ENCODE measurements around the gene FN1. TPM values are rescaled to one million over a fixed set of nuclear protein-coding genes. Genes with fewer than 3 reads are reported as not detected.

FN1 gene
- total RNA-seq, 2 donors from 2014 or later, result 115 to 315 TPM

- Histone ChIP-seq H3K27me3 (no peaks in the 10 kb centered on the region), H3K9ac (ENCODE audit: low read depth in 2 of 2, low read length in 2 of 2) (no peak overlapping the region), H3K27ac (no peak overlapping the region), H3K36me3 (no peaks in the 10 kb centered on the region), H3K4me1 (no peaks in the 10 kb centered on the region), H3K4me3 (no peak overlapping the region), H3K9me3 (no peaks in the 10 kb centered on the region)
- TF ChIP-seq CTCF (IDR thresholded peaks at IDR 0.05), result no peak
- intact Hi-C loops (cut with DNase I), result no loop called here
- DNase-seq, result no peak
These were observed 28.8 kb downstream of the FN1 start for GRCh38 chr2:215407061-215407460.

GRCh38 chr2:215405722-215406581 lies 29.9 kb downstream of the FN1 start:
- intact Hi-C loops (cut with DNase I), result no loop called here
- Histone ChIP-seq H3K9me3 (no peaks in the 10 kb centered on the region), H3K27ac (no peak overlapping the region), H3K9ac (ENCODE audit: low read depth in 2 of 2, low read length in 2 of 2) (no peak overlapping the region), H3K36me3 (no peaks in the 10 kb centered on the region), H3K27me3 (no peaks in the 10 kb centered on the region), H3K4me1 (no peaks in the 10 kb centered on the region), H3K4me3 (no peak overlapping the region)
- TF ChIP-seq CTCF (IDR thresholded peaks at IDR 0.05), result no peak
- no peak for DNase-seq

- Histone ChIP-seq H3K36me3 (no peaks in the 10 kb centered on the region), H3K27me3 (no peaks in the 10 kb centered on the region)
- TF ChIP-seq CTCF (IDR thresholded peaks at IDR 0.05), result no peak
These were observed 31.4 kb downstream of the FN1 start for GRCh38 chr2:215404348-215405012.

GRCh38 chr2:215403441-215404347 lies 32.2 kb downstream of the FN1 start:
- TF ChIP-seq CTCF (IDR thresholded peaks at IDR 0.05), result no peak
- H3K9ac ChIP-seq (ENCODE audit: low read depth in 2 of 2, low read length in 2 of 2), result no peak overlapping the region
- no peak overlapping the region for H3K27ac ChIP-seq
- DNase-seq, result no peak
- no peaks in the 10 kb centered on the region for H3K27me3 ChIP-seq
- no peaks in the 10 kb centered on the region for H3K4me1 ChIP-seq
- H3K9me3 ChIP-seq, result no peaks in the 10 kb centered on the region
- no peaks in the 10 kb centered on the region for H3K36me3 ChIP-seq
- intact Hi-C loops (cut with DNase I), result no loop called here
- H3K4me3 ChIP-seq, result no peak overlapping the region

More at GRCh38 chr2:215404348-215405012, 31.4 kb downstream of the FN1 start:
- no peak for DNase-seq
- Histone ChIP-seq H3K9me3 (no peaks in the 10 kb centered on the region), H3K4me1 (no peaks in the 10 kb centered on the region), H3K27ac (no peak overlapping the region), H3K4me3 (no peak overlapping the region), H3K9ac (ENCODE audit: low read depth in 2 of 2, low read length in 2 of 2) (no peak overlapping the region)
- intact Hi-C loops (cut with DNase I), result no loop called here

- H3K9ac ChIP-seq (ENCODE audit: low read depth in 2 of 2, low read length in 2 of 2), result no peak overlapping the region
- no peak for TF ChIP-seq CTCF (IDR thresholded peaks at IDR 0.05)
- no peaks in the 10 kb centered on the region for H3K9me3 ChIP-seq
- no peaks in the 10 kb centered on the region for H3K4me1 ChIP-seq
- no peaks in the 10 kb centered on the region for H3K36me3 ChIP-seq
- no peak overlapping the region for H3K4me3 ChIP-seq
- no peak overlapping the region for H3K27ac ChIP-seq
- DNase-seq, result no peak
- intact Hi-C loops (cut with DNase I), result no loop called here
- no peaks in the 10 kb centered on the region for H3K27me3 ChIP-seq
These were observed 33.9 kb downstream of the FN1 start for GRCh38 chr2:215401896-215402379.
